Fibroblast of lung (primary cell): Measurements from ENCODE around the gene MMS19.

ENCODE experiments used
- CTCF ChIP-seq, 2 donors: IDR thresholded peaks in 1 of 2; conservative IDR thresholded peaks in 1 of 2; 1 replicate in 1 of 2; 2 replicates in 1 of 2; pipeline ENCODE4 v1.5.1; 2011 to 2012; ENCODE audit warnings: low read length in 2 of 2, control low read depth in 1 of 2, inconsistent platforms in 1 of 2, low read depth in 1 of 2, mild to moderate bottlenecking in 1 of 2
- EZH2 ChIP-seq: IDR thresholded peaks from 2 replicates; pipeline ENCODE4 v1.5.1; 2012; ENCODE audit warnings: low read length, control low read depth, mild to moderate bottlenecking; ENCODE audit errors: missing control alignments

- TF ChIP-seq CTCF (conservative IDR thresholded peaks at IDR 0.05 in 1 of 2, IDR thresholded peaks at IDR 0.05 in 1 of 2; ENCODE audit: low read depth in 1 of 2, low read length in 2 of 2) = no peak
- TF ChIP-seq EZH2 = no peak
Measured at GRCh38 chr10:97511711-97512440, 13.7 kb upstream of the MMS19 start.
